Measurements from ENCODE around the gene DSG1. TPM values are rescaled to one million over a fixed set of nuclear protein-coding genes. Genes with fewer than 3 reads are reported as not detected.
"Not testable (repeated sequence)": the region's sequence is repeated elsewhere in the genome, so short reads cannot be mapped to it uniquely, and the experiment has no call there.

Gene DSG1
- total and polyA plus RNA-seq, 12 donors: under 0.01 to 2.6 (median 0.84) TPM

DNA sequence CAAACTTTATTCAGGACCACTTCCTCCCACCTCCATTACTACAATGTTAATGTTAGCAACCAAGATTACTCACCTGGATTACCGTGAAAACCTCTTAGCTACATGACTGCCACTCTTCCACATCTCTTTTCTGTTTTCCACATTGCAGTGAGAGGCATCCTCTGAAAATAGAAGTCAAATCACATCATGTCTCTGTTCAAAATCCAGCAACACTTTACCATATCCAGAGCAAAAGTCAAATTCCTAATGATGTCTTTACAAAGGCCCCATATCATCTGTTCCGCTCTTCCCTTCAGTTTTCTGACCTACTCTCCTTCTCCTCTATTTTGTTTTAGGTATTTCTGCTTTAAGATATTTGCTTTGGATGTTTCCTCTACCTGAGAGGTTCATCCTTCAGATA is 37.5 kb upstream of the DSG1 start:
- no peaks in the 10 kb centered on the region for H3K27me3 ChIP-seq
- peaks cover 0 to 6% (median 0%) of the 10 kb centered on the region in 11 donors for H3K9me3 ChIP-seq
- H3K36me3 ChIP-seq: no peaks in the 10 kb centered on the region
- no peak overlapping the region for H3K27ac ChIP-seq
- H3K4me1 ChIP-seq: peaks cover 0 to 10% (median 7%) of the 10 kb centered on the region in 9 donors
- no peak overlapping the region for H3K4me3 ChIP-seq
- no peak for DNase-seq
- TF ChIP-seq, protein P1, sequence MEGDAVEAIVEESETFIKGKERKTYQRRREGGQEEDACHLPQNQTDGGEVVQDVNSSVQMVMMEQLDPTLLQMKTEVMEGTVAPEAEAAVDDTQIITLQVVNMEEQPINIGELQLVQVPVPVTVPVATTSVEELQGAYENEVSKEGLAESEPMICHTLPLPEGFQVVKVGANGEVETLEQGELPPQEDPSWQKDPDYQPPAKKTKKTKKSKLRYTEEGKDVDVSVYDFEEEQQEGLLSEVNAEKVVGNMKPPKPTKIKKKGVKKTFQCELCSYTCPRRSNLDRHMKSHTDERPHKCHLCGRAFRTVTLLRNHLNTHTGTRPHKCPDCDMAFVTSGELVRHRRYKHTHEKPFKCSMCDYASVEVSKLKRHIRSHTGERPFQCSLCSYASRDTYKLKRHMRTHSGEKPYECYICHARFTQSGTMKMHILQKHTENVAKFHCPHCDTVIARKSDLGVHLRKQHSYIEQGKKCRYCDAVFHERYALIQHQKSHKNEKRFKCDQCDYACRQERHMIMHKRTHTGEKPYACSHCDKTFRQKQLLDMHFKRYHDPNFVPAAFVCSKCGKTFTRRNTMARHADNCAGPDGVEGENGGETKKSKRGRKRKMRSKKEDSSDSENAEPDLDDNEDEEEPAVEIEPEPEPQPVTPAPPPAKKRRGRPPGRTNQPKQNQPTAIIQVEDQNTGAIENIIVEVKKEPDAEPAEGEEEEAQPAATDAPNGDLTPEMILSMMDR (IDR thresholded peaks at IDR 0.05): no peak
- WGBS, 2 donors: 68 to 74% methylated on average over 2 of the region's 2 CpGs
- intact Hi-C loops (cut with DNase I): no loop called here
- ATAC-seq: no peak

- DNase-seq (no peak), ATAC-seq (no peak)
- no peaks in the 10 kb centered on the region for H3K27me3 ChIP-seq
- H3K4me3 ChIP-seq: no peak overlapping the region
- no peaks in the 10 kb centered on the region for H3K36me3 ChIP-seq
- intact Hi-C loops (cut with DNase I): no loop called here
- no peak overlapping the region for H3K27ac ChIP-seq
- TF ChIP-seq, protein P1 (IDR thresholded peaks at IDR 0.05): no peak
- peaks cover 0 to 5% (median 0%) of the 10 kb centered on the region in 9 donors for H3K4me1 ChIP-seq
- H3K9me3 ChIP-seq: peaks cover 0 to 6% (median 0%) of the 10 kb centered on the region in 11 donors
These were observed 36.5 kb upstream of the DSG1 start for GRCh38 chr18:31281437-31281836.

DNA sequence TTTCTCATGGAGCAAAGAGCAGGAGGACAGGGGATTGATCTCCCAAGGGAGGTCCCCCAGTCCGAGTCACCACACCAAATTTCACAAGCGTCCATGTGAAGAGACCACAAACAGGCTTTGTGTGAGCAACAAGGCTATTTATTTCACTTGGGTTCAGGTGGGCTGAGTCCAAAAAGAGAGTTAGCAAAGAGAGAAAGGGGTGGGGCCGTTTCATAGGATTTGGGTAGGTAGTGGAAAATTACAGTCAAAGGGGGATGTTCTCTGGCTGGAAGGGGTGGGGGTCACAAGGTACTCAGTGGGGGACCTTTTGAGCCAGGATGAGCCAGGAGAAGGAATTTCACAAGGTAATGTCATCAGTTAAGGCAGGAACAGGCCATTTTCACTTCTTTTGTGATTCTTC is 28.5 kb upstream of the DSG1 start:
- ATAC-seq; H3K36me3 ChIP-seq; intact Hi-C loops (cut with DNase I); H3K4me1 ChIP-seq; H3K4me3 ChIP-seq; H3K27ac ChIP-seq; H3K27me3 ChIP-seq; DNase-seq: not testable (repeated sequence)
- H3K9me3 ChIP-seq: peaks cover 0 to 31% (median 13%) of the 10 kb centered on the region in 11 donors
- 73 to 74% methylated on average over 3 of the region's 3 CpGs for WGBS, 2 donors

- TF ChIP-seq, protein P1 (IDR thresholded peaks at IDR 0.05): no peak
- Histone ChIP-seq H3K9me3 (peaks cover 0 to 31% (median 13%) of the 10 kb centered on the region in 11 donors), H3K27me3 (no peaks in the 10 kb centered on the region), H3K27ac (no peak overlapping the region), H3K4me3 (no peak overlapping the region), H3K4me1 (no peaks in the 10 kb centered on the region), H3K36me3 (no peaks in the 10 kb centered on the region)
- intact Hi-C loops (cut with DNase I): loop anchor here in 1 of 10 donors (10.0 kb wide), 1 partner anchor 93 kb away; no protein-coding TSS in a partner anchor
- ATAC-seq (no peak), DNase-seq (no peak)
These were observed 26.3 kb upstream of the DSG1 start for GRCh38 chr18:31291688-31292087.

- 92 to 93% methylated on average over 5 of the region's 5 CpGs for WGBS, 2 donors
- Histone ChIP-seq H3K9me3 (peaks cover 0 to 31% (median 13%) of the 10 kb centered on the region in 11 donors), H3K27ac (no peak overlapping the region), H3K27me3 (no peaks in the 10 kb centered on the region), H3K4me3 (no peak overlapping the region), H3K4me1 (no peaks in the 10 kb centered on the region), H3K36me3 (no peaks in the 10 kb centered on the region)
- DNase-seq (no peak), ATAC-seq (no peak)
- intact Hi-C loops (cut with DNase I): loop anchor here in 1 of 10 donors (10.0 kb wide), 1 partner anchor 91 kb away; no protein-coding TSS in a partner anchor
- TF ChIP-seq, protein P1 (IDR thresholded peaks at IDR 0.05): no peak
These were observed 23.7 kb upstream of the DSG1 start for GRCh38 chr18:31294199-31294747.

All from heart right ventricle (tissue), 16 donors.